Stimulated activated naive B cell treated with anti-CD40 and anti-IgM and Interleukin-4, amounts not matched to agents 10 μg/mL and 1 μg/mL and 100 μg/mL, for 72 hours (primary cell): Measurements from ENCODE around the gene COMP.

Source experiments
- ATAC-seq, 2 donors: fragments of 150-1000 bp; cut with Tn5 transposase; replicated peaks; 2 replicates each; pipeline ENCODE4 v1.10.0; 2021; ENCODE audit warnings: moderate library complexity in 1 of 2
- DNase-seq: peaks from one replicate; pipeline ENCODE4 v3.0.0; 2021
- H3K27ac Mint-ChIP-seq: one replicate; pipeline ENCODE4 v1.8.0; 2022; ENCODE audit warnings: mild to moderate bottlenecking, mixed read lengths
- H3K27me3 Mint-ChIP-seq, 2 donors: one replicate each; pipeline ENCODE4 v1.8.0; 2022; ENCODE audit warnings: mixed read lengths in 2 of 2
- H3K36me3 Mint-ChIP-seq, 2 donors: one replicate each; pipeline ENCODE4 v1.8.0; 2022; ENCODE audit warnings: mixed read lengths in 2 of 2, mild to moderate bottlenecking in 1 of 2
- H3K4me1 Mint-ChIP-seq, 2 donors: one replicate each; pipeline ENCODE4 v1.8.0; 2022; ENCODE audit warnings: mixed read lengths in 2 of 2, mild to moderate bottlenecking in 1 of 2
- H3K4me3 Mint-ChIP-seq, 2 donors: one replicate each; pipeline ENCODE4 v1.8.0; 2022; ENCODE audit warnings: mild to moderate bottlenecking in 2 of 2, mixed read lengths in 2 of 2, moderate library complexity in 1 of 2
- H3K9me3 Mint-ChIP-seq, 2 donors: one replicate each; pipeline ENCODE4 v1.8.0; 2022; ENCODE audit warnings: mixed read lengths in 2 of 2, mild to moderate bottlenecking in 1 of 2

The COMP gene

DNA sequence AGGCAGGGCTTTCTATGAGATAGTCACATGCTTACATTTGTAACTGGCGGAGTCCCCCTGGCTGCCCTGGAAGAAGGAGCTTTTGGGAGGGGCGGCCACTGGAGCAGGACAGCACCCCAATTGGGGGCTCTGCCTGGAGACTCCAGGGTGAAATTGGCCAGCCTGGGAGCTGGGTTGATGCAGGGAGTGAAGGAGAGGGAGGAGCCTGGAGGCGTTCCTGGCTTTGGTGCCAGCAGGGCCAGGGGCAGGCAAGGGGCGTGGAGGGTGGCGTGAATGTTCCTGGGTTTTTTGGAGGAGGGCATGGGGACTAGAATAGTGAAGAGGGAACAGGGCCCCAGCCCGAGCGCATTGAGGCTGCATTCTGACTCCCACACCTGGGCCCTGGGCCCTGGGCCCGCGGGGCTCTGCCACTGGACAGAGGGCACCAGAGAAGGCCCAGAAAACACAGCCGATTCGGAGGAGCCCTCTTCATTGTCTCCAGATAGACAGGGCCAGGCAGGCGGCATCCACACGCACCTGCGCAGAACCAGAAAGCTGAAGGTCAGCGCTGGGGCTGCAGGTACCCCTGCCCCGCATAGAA is 29.5 kb downstream of the COMP start:
- Mint-ChIP-seq H3K4me3 (no peak overlapping the region), H3K36me3 (peaks cover 0 to 2% of the 10 kb centered on the region in 2 donors), H3K4me1 (peaks cover 0 to 5% of the 10 kb centered on the region in 2 donors), H3K27me3 (no peaks in the 10 kb centered on the region), H3K27ac (peak overlapping the region; percentile 20), H3K9me3 (no peaks in the 10 kb centered on the region)
- DNase-seq (no peak), ATAC-seq (no peak)

DNA sequence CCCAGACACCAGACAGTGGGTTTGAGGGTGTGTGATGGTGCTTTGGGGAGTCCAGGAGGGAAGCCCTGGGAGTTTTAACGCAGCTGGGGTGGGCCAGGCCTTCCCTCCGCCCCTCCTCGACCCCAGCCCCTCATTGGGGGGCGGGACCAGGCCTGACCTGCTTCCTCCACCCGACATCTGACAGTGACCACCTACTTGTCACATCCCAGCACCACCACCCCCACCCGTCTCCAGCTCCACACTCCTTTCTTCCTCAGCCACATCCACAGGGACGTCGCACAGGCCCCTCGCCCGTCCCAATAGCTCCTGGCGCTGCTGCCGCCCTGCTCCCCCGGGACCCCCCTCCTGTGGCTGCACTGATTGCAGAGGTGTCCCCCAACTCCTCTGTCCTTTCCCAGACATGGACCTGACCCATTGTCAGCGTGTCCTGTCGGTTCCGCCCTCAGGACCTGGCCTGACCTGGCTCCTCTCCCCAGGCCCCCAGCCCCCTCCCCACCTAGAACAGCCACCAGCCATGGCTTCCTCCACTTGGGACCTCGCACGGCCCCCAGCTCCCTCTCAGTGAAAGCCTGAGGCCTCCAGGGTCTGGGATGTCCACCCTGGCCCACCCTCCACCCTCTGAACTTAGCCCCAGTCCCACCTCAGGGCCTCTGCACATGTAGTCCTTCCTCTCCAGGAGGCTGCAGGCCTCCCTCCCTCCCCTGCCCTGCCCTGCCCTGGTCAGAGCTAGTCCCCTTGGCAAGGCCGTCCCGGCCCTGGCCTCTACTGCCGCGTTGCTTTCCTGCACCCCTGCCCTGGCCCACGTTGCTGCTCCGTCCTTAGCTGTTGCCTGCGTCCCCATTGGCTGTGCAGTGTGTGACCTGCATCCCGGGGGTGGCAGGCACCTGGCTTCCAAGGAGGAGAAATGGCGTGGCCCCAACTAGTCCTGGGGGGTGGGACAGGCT is 30.4 kb downstream of the COMP start:
- ATAC-seq (no peak), DNase-seq (no peak)
- no peaks in the 10 kb centered on the region for H3K9me3 Mint-ChIP-seq
- H3K4me1 Mint-ChIP-seq = peaks cover 0 to 5% of the 10 kb centered on the region in 2 donors
- no peak overlapping the region for H3K4me3 Mint-ChIP-seq
- H3K27me3 Mint-ChIP-seq = no peaks in the 10 kb centered on the region
- H3K27ac Mint-ChIP-seq = no peak overlapping the region
- H3K36me3 Mint-ChIP-seq = peaks cover 0 to 5% of the 10 kb centered on the region in 2 donors

DNA sequence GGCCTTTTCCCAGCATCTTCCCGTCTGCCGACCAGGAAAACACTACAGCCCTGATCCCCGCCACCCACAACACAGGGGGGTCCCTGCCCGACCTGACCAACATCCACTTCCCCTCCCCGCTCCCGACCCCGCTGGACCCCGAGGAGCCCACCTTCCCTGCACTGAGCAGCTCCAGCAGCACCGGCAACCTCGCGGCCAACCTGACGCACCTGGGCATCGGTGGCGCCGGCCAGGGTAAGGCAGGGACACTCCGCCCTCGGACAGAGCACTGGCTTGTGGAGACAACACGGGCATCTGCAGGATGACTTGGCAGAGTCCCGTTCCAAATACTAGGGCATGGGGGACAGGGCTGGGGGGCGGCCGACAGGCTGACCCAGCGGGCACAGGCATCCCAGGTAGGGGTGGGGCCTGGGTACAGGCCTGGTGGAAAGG is 31.1 kb downstream of the COMP start:
- Mint-ChIP-seq H3K9me3 (no peaks in the 10 kb centered on the region), H3K4me1 (peaks cover 0 to 3% of the 10 kb centered on the region in 2 donors), H3K36me3 (peaks cover 0 to 5% of the 10 kb centered on the region in 2 donors), H3K27me3 (no peaks in the 10 kb centered on the region), H3K27ac (no peak overlapping the region), H3K4me3 (no peak overlapping the region)
- DNase-seq = no peak
- ATAC-seq = no peak

DNA sequence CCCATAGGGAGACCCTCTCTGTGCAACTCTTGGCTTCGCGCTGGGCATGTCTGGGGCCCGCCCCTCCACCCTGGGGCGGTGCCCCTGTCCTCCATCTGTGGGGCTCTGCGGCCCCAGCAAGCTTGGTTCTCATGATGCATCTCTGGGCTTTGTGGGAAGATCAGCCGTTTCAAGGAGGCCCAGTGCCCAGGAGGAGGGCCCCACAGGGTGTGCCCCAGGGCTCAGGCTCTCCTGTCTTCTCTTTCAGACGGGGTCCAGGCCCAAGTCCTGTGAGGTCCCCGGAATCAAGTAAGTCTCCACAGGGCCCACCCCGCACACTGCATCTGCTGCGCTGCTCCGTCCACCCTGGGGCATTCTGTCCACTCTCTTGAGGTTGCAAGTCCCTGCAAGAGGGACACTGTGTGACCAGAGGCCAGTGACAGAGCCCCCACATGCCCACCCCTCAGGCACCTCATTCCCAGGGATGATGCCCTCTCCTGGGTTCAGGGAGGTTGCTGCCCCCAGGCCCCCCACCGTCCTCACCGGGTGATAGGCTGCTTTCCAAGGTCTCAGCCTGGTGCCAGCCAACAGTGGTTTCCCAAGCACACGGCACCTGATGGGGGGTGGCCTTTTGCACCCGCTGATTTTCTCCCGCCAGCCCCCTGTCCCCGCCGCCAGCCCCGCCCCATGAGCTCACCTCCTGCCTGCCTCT is 31.7 kb downstream of the COMP start:
- no peak overlapping the region for H3K27ac Mint-ChIP-seq
- ATAC-seq = no peak
- H3K27me3 Mint-ChIP-seq = no peaks in the 10 kb centered on the region
- peaks cover 0 to 1% of the 10 kb centered on the region in 2 donors for H3K4me1 Mint-ChIP-seq
- peaks cover 2 to 8% of the 10 kb centered on the region in 2 donors for H3K36me3 Mint-ChIP-seq
- DNase-seq = no peak
- no peaks in the 10 kb centered on the region for H3K9me3 Mint-ChIP-seq
- no peak overlapping the region for H3K4me3 Mint-ChIP-seq

DNA sequence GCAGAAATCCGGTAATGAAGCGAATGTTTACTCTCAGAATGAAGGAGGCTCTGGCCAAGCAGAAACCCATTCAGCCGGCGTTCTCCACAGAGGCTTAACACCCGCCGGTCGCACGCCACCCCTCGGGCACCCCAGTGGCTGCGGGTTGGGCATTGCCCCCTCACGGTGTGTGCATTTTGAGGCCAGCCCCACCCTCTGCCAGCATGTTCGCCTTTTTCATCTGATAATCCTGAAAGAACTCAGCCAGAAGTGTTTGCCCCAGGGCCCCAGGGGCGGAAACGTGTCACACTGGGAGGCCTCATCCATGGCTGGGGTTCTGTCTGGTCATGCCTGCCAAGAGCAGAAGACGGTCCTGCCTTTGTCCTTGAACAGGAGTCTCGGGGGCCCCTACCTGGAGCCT is 34.2 kb downstream of the COMP start:
- ATAC-seq (no peak), DNase-seq (no peak)
- no peak overlapping the region for H3K4me3 Mint-ChIP-seq
- H3K27me3 Mint-ChIP-seq = no peaks in the 10 kb centered on the region
- no peak overlapping the region for H3K27ac Mint-ChIP-seq
- H3K36me3 Mint-ChIP-seq = peaks cover 13 to 23% of the 10 kb centered on the region in 2 donors
- no peaks in the 10 kb centered on the region for H3K4me1 Mint-ChIP-seq
- no peaks in the 10 kb centered on the region for H3K9me3 Mint-ChIP-seq

DNA sequence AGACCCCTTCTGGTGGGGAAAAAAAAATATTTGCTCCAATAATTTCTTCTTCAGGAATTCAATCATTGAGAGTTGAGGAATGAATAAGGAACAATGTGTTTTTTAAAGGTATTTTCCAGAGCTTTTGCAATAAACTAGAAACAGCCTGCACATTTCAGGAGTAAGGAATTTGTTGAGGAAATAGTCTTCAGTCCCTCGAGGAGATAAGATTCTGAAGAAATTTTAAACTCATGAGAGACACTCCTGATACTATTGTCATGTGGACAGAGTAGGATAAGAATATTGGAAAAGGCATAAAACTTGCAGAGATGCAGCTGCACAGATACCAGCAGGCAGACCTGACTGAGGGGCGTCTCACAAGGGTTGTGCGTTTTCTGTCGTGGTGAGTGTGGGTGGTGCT is 36.6 kb downstream of the COMP start:
- H3K36me3 Mint-ChIP-seq = peaks cover 28 to 40% of the 10 kb centered on the region in 2 donors
- no peaks in the 10 kb centered on the region for H3K27me3 Mint-ChIP-seq
- no peaks in the 10 kb centered on the region for H3K4me1 Mint-ChIP-seq
- no peak for DNase-seq
- ATAC-seq = no peak
- no peaks in the 10 kb centered on the region for H3K9me3 Mint-ChIP-seq
- no peak overlapping the region for H3K27ac Mint-ChIP-seq
- no peak overlapping the region for H3K4me3 Mint-ChIP-seq

DNA sequence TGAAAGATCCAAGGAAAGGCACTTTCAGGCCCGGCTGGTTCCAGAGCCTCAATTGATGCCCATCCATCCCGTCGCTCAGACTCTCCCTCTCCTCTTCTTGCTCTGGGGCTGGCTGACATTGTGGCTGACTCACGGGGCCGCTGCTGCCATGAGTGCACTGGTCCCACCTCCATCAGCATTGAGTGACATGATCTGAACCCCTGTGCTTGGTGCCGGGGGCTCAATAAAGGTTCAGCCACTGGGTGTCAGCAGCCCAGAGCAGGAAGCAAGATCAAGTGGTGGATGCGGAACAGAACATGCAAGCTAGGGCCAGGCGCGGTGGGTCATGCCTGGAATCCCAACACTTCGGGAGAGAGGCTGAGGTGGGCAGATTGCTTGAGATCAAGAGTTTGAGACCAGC is 39.5 kb downstream of the COMP start:
- H3K4me1 Mint-ChIP-seq = no peaks in the 10 kb centered on the region
- no peak overlapping the region for H3K27ac Mint-ChIP-seq
- ATAC-seq (no peak), DNase-seq (no peak)
- peaks cover 28 to 38% of the 10 kb centered on the region in 2 donors for H3K36me3 Mint-ChIP-seq
- no peaks in the 10 kb centered on the region for H3K9me3 Mint-ChIP-seq
- no peak overlapping the region for H3K4me3 Mint-ChIP-seq
- H3K27me3 Mint-ChIP-seq = no peaks in the 10 kb centered on the region

DNA sequence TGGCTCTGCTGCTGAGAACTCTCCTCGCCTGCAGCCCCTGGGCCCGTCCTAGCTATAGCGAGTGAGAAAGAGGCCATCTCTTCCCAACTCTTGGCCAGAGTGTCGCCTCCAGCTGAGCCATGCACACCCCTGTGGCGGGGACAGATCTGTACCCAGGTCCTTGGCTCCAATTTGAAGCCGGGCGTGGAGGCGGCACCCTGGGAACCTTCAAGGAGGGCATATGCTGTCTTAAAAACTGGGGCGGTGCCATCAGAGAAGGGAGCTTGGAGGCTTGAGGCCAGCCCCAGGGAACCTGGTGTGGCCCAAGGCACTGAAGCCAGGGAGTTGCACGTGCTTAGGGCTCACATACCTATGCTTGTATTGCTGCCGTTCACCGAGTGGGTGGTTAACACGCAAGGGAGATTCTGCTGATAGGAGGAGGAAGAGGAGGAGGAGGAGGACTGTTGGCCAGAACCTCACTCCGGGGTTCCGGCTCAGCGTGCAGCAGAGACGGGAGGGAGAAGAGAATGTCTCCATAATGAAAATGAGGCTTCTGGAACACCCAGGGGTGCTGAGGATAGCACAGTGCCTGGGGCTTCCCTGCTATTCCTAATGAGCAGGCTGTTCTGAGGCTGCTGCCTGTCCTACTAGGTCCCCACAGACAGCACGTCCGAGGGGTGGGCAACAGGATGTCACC is 40.7 kb downstream of the COMP start:
- no peak overlapping the region for H3K4me3 Mint-ChIP-seq
- ATAC-seq (no peak), DNase-seq (no peak)
- no peaks in the 10 kb centered on the region for H3K9me3 Mint-ChIP-seq
- peaks cover 30 to 35% of the 10 kb centered on the region in 2 donors for H3K36me3 Mint-ChIP-seq
- H3K4me1 Mint-ChIP-seq = no peaks in the 10 kb centered on the region
- no peak overlapping the region for H3K27ac Mint-ChIP-seq
- no peaks in the 10 kb centered on the region for H3K27me3 Mint-ChIP-seq

DNA sequence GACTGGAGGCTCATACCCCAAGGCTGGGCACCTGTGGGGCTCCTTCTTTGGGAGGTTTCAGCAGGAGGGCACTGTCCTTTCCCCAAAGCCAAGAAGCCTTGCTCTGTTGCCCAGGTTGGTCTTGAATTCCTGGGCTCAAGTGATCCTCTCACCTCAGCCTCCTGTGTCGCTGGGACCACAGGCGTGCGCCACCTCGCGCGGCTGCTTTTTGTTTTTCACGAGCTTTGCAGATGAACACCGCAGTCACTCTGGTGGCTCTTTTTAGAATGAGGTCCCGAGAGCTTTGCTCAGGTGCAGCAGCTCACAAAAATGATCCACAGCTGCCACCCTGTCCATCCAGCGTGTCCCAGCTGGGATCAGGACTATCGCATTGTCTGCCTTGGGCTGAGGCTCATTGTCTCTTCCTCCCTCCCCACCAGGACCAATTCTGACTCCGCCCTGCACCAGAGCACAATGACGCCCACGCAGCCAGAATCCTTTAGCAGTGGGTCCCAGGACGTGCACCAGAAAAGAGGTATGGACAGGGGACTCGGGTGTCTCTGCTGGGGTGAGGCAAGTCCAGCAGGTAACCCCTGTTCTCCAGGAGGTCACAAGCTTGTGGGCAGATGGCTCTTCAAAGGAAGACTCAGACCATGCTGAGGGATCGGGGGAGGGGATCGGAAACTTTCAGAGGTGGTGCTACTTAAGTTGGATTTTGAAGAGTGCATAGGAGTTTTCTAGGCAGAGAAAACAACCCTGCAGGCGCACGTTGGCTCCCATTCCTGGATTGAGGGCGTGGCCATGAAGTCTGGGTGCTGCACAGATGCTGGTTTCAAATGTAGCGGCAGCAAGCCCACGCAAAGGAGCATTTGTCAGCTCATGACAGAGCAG is 41.5 kb downstream of the COMP start:
- Mint-ChIP-seq H3K27me3 (no peaks in the 10 kb centered on the region), H3K36me3 (peaks cover 30 to 34% of the 10 kb centered on the region in 2 donors), H3K4me1 (no peaks in the 10 kb centered on the region), H3K27ac (no peak overlapping the region), H3K9me3 (no peaks in the 10 kb centered on the region), H3K4me3 (no peak overlapping the region)
- no peak for ATAC-seq
- no peak for DNase-seq

DNA sequence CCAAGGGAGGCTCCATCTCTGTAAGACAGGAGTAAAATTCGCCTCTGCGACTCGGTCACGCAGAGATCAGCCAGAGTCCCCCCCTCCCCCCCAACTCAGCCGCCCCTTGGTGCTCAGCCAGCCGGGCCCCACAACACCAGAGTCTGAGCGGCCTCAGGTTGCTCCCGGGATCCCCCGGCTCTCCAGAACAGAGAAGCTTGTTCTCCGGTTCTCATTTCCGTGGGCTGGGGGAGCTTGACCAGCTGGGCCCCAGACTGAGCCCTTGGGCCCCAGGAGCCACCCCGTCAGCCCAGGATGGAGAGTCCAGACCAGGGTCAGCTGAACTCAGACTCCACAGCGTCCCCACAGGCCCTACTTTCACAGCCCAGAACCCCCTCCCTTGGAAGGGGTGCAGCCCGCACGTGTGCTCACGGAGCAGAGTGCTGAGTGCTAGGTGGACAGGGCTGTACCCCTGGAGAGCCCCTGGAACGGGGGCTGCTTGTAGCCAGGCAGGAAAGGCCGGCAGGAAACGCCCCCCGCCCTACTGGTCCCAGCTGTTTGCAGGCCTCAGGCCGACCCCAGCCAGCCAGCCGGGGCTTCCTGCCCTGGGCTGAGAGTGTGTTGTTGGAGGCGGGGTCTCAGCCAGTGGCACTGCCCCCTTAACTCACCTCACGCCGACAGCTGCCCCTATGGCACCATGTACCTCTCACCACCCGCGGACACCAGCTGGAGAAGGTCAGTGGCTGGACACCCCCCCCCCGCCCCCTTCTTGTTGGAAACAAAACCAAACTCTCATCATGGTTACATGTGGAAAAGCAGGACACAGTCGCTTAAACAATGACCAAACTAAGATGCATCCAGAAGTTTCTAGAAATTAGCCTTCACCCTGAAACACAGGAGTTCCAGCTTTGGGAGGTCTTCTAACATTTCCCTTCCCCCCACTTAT is 44.4 kb downstream of the COMP start:
- no peaks in the 10 kb centered on the region for H3K27me3 Mint-ChIP-seq
- ATAC-seq (no peak), DNase-seq (no peak)
- no peaks in the 10 kb centered on the region for H3K9me3 Mint-ChIP-seq
- no peak overlapping the region for H3K27ac Mint-ChIP-seq
- no peak overlapping the region for H3K4me3 Mint-ChIP-seq
- H3K36me3 Mint-ChIP-seq = peaks cover 16% of the 10 kb centered on the region in 2 donors
- no peaks in the 10 kb centered on the region for H3K4me1 Mint-ChIP-seq

DNA sequence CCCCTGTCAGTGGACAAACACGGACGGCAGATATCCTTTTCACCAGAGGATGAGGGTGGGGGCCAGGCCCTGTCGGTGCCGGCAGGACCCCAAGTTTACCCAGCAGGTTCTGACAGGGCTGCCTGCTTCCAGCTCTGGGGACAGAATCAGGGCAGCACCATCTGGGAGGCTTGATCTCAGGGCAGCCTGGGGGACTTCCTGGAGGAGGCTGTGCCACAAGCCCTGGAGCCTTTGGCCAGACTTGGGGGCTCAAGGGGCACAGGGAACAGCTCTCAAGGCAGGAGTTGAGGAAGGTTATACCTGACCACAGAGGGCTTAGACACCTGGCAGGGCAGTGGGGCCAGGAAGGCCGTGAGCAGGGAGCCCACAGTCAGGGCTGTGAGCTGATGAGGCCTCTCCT is 45.2 kb downstream of the COMP start:
- Mint-ChIP-seq H3K36me3 (peaks cover 12% of the 10 kb centered on the region in 2 donors), H3K4me1 (no peaks in the 10 kb centered on the region), H3K27me3 (no peaks in the 10 kb centered on the region), H3K4me3 (no peak overlapping the region), H3K27ac (no peak overlapping the region), H3K9me3 (no peaks in the 10 kb centered on the region)
- ATAC-seq (no peak), DNase-seq (no peak)

DNA sequence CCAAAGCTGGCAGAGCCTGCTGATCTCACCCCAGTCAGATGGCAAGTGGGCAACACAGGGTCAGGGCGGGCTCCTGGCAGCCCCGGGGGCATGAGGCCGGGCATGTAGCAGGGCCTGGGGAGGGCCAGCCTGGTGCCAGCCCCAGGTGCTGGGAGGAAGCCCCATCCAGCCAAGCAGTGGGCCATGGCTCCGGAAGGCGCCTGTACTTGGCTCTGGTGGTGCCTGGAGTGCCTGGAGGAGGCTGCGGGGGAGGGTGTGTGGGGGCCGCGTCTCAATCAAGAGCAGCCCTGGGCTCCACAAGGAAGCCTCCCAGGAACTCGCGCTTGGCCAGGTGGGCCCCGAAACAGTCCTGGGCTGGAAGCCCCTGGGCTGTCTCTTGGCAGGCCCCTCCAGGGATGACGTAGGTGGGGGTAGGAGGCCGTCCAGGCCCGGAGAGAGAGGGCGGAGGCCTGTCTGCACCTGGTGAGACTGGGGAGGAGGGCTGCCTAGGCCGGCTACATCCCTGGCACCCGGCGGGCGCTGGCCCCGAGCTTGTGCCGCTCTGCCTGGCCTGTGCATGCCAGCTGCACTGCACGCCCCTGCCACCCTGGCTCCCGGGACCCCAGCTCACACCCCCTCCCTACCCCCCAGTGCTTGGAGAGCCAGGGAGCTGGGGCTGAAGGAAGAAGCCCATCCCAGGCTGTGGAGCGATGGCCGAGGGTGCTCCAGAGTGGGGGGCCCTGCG is 45.9 kb downstream of the COMP start:
- no peaks in the 10 kb centered on the region for H3K27me3 Mint-ChIP-seq
- peaks cover 5% of the 10 kb centered on the region in 2 donors for H3K36me3 Mint-ChIP-seq
- no peaks in the 10 kb centered on the region for H3K9me3 Mint-ChIP-seq
- no peak overlapping the region for H3K27ac Mint-ChIP-seq
- ATAC-seq = no peak
- no peak overlapping the region for H3K4me3 Mint-ChIP-seq
- H3K4me1 Mint-ChIP-seq = peaks cover 2 to 7% of the 10 kb centered on the region in 2 donors
- DNase-seq = no peak
